IMR-90 (cell line): ENCODE data around the gene ARHGAP28. TPM values are rescaled to one million over a fixed set of nuclear protein-coding genes. Genes with fewer than 3 reads are reported as not detected.

Experiments used
- ATAC-seq: fragments of 200-7000 bp; cut with Tn5 transposase; 2 replicates; pipeline ENCODE4 v1.9.1; 2020; ENCODE audit warnings: low read depth, mild to moderate bottlenecking, moderate library complexity
- BruUV-seq: library from RNA; stranded (reverse); fragments of 400-500 nt; replicated peaks from 2 replicates; lab custom pipeline; 2021; lab: Mats Ljungman, UMichigan
- CTCF ChIA-PET: fragments of 300-600 bp; formaldehyde crosslinking; extraction: SDS; loops from one replicate; lab custom pipeline; 2021; ENCODE audit warnings: antibody characterized with exemption; lab: Yijun Ruan, JAX
- POLR2A ChIA-PET: fragments of 300-600 bp; sonication (Branson Sonifier 250); formaldehyde crosslinking; loops from one replicate; lab custom pipeline; 2022; ENCODE audit warnings: antibody characterized with exemption; ENCODE audit not compliant: unreplicated experiment; lab: Charles Lee
- DNase-seq: peaks from one replicate; pipeline ENCODE4 v3.0.0; 2013
- H2AFZ ChIP-seq: replicated peaks from 2 replicates; pipeline ENCODE3; 2013; ENCODE audit warnings: low read length, mild to moderate bottlenecking; ENCODE audit not compliant: poor library complexity
- H2AK5ac ChIP-seq: 2 replicates; pipeline ENCODE4 v1.6.1; 2013; ENCODE audit warnings: low read depth, low read length, inconsistent platforms
- H2AK9ac ChIP-seq: replicated peaks from 2 replicates; pipeline ENCODE3; 2013; ENCODE audit warnings: mild to moderate bottlenecking, low read depth, low read length, moderate library complexity; ENCODE audit not compliant: poor library complexity
- H2BK120ac ChIP-seq: 2 replicates; pipeline ENCODE4 v1.6.1; 2013; ENCODE audit warnings: low read depth, low read length, inconsistent platforms
- H2BK15ac ChIP-seq: 3 replicates; pipeline ENCODE4 v1.6.1; 2013; ENCODE audit warnings: low read depth, low read length, inconsistent platforms
- H2BK20ac ChIP-seq: 2 replicates; pipeline ENCODE4 v1.6.1; 2013; ENCODE audit warnings: low read depth, mild to moderate bottlenecking, inconsistent platforms, low read length, moderate library complexity
- H2BK5ac ChIP-seq: 2 replicates; pipeline ENCODE4 v1.6.1; 2013; ENCODE audit warnings: mild to moderate bottlenecking, low read depth, low read length, inconsistent platforms; ENCODE audit not compliant: poor library complexity, severe bottlenecking
- H3K14ac ChIP-seq: replicated peaks from 2 replicates; pipeline ENCODE4 v1.6.1; 2013; ENCODE audit warnings: low read depth, low read length, inconsistent platforms
- H3K18ac ChIP-seq: 2 replicates; pipeline ENCODE4 v1.6.1; 2013; ENCODE audit warnings: low read depth, low read length, control low read depth
- H3K23ac ChIP-seq: 2 replicates; pipeline ENCODE4 v1.6.1; 2013; ENCODE audit warnings: low read depth, low read length, inconsistent platforms
- H3K27ac ChIP-seq: 2 replicates; pipeline ENCODE4 v1.5.1; 2013; ENCODE audit warnings: mild to moderate bottlenecking, control low read depth, low read length; ENCODE audit not compliant: insufficient read depth
- H3K27me3 ChIP-seq: 2 replicates; pipeline ENCODE4 v1.6.1; 2013; ENCODE audit warnings: low read length; ENCODE audit not compliant: control insufficient read depth, insufficient read depth
- H3K36me3 ChIP-seq: 2 replicates; pipeline ENCODE4 v1.6.1; 2013; ENCODE audit warnings: low read length, mixed read lengths; ENCODE audit not compliant: control insufficient read depth, insufficient read depth
- H3K4ac ChIP-seq: 2 replicates; pipeline ENCODE4 v1.6.1; 2013; ENCODE audit warnings: low read depth, low read length, inconsistent platforms
- H3K4me1 ChIP-seq: 2 replicates; pipeline ENCODE4 v1.6.1; 2013; ENCODE audit warnings: low read length, mixed read lengths; ENCODE audit not compliant: control insufficient read depth, insufficient read depth
- H3K4me2 ChIP-seq: 2 replicates; pipeline ENCODE4 v1.6.1; 2013; ENCODE audit warnings: low read depth, mild to moderate bottlenecking, control low read depth, low read length, moderate library complexity
- H3K4me3 ChIP-seq: 2 replicates; pipeline ENCODE4 v1.5.1; 2013; ENCODE audit warnings: low read depth, mild to moderate bottlenecking, control low read depth, low read length, moderate library complexity; ENCODE audit not compliant: insufficient read depth
- H3K56ac ChIP-seq: 2 replicates; pipeline ENCODE4 v1.6.1; 2013; ENCODE audit warnings: low read length, inconsistent platforms; ENCODE audit not compliant: insufficient read depth; ENCODE audit errors: extremely low read depth
- H3K79me1 ChIP-seq, 2 experiments: 2 replicates each; pipeline ENCODE4 v1.6.1; 2013; ENCODE audit warnings: low read length in 2 of 2, inconsistent platforms in 1 of 2, low read depth in 1 of 2
- H3K9ac ChIP-seq: 2 replicates; pipeline ENCODE4 v1.6.1; 2013; ENCODE audit warnings: low read depth, low read length, control low read depth
- H3K9me1 ChIP-seq: 2 replicates; pipeline ENCODE4 v1.6.1; 2013; ENCODE audit warnings: low read length, inconsistent platforms; ENCODE audit not compliant: insufficient read depth
- H3K9me3 ChIP-seq: 2 replicates; pipeline ENCODE4 v1.6.1; 2013; ENCODE audit warnings: low read length; ENCODE audit not compliant: control insufficient read depth, insufficient read depth
- H4K20me1 ChIP-seq: 2 replicates; pipeline ENCODE4 v1.6.1; 2013; ENCODE audit warnings: low read length, inconsistent platforms; ENCODE audit not compliant: insufficient read depth
- H4K5ac ChIP-seq: 2 replicates; pipeline ENCODE4 v1.6.1; 2013; ENCODE audit warnings: mild to moderate bottlenecking, low read depth, low read length, control low read depth
- H4K8ac ChIP-seq, 2 experiments: 2 replicates each; pipeline ENCODE4 v1.6.1; 2013; ENCODE audit warnings: low read depth in 2 of 2, low read length in 2 of 2, control low read depth in 1 of 2, inconsistent platforms in 1 of 2
- H4K91ac ChIP-seq: 2 replicates; pipeline ENCODE4 v1.6.1; 2013; ENCODE audit warnings: low read depth, low read length, inconsistent platforms; ENCODE audit not compliant: insufficient read depth
- BHLHE40 ChIP-seq: fragments of 150-350 bp; IDR thresholded peaks from 2 replicates; pipeline ENCODE4 v1.6.1; 2016; ENCODE audit warnings: mild to moderate bottlenecking, low read depth, low read length
- CEBPB ChIP-seq: IDR thresholded peaks from 2 replicates; pipeline ENCODE4 v1.6.1; 2012; ENCODE audit warnings: low read depth, low read length, improper control_type of control experiment
- CTCF ChIP-seq: conservative IDR thresholded peaks from 2 replicates; pipeline ENCODE4 v1.5.1; 2012; ENCODE audit warnings: mild to moderate bottlenecking, low read depth, low read length, improper control_type of control experiment
- ELK1 ChIP-seq: fragments of 150-350 bp; IDR thresholded peaks from 2 replicates; pipeline ENCODE4 v1.6.1; 2016; ENCODE audit warnings: low read depth, mild to moderate bottlenecking, low read length, moderate library complexity, borderline replicate concordance
- MAZ ChIP-seq: IDR thresholded peaks from 2 replicates; pipeline ENCODE4 v1.6.1; 2012; ENCODE audit warnings: low read depth, mild to moderate bottlenecking, low read length, improper control_type of control experiment, moderate library complexity, borderline replicate concordance
- NFE2L2 ChIP-seq: fragments of 150-350 bp; IDR thresholded peaks from 2 replicates; pipeline ENCODE4 v1.6.1; 2016; ENCODE audit warnings: low read depth, mild to moderate bottlenecking, low read length
- POLR2A ChIP-seq: IDR thresholded peaks from 2 replicates; pipeline ENCODE4 v1.6.1; 2012; ENCODE audit warnings: mild to moderate bottlenecking, low read depth, low read length
- RAD21 ChIP-seq: IDR thresholded peaks from 2 replicates; pipeline ENCODE4 v1.6.1; 2012; ENCODE audit warnings: low read length, improper control_type of control experiment
- SMC3 ChIP-seq: fragments of 150-350 bp; IDR thresholded peaks from 2 replicates; pipeline ENCODE4 v1.6.1; 2016; ENCODE audit warnings: low read depth, mild to moderate bottlenecking, antibody characterized with exemption, low read length, moderate library complexity
- USF2 ChIP-seq: fragments of 150-350 bp; IDR thresholded peaks from 2 replicates; pipeline ENCODE4 v1.6.1; 2017; ENCODE audit warnings: mild to moderate bottlenecking, antibody characterized with exemption, low read length, low read depth
- WGBS, 2 experiments: methylation state at CpG; one replicate each; pipeline versions ENCODE4 v1.1.5 to v1.1.7; 2013; ENCODE audit warnings: missing lambda C conversion rate in 2 of 2; ENCODE audit not compliant: insufficient read length in 1 of 2; ENCODE audit errors: extremely low coverage in 2 of 2; 5-methylcytosine and 5-hydroxymethylcytosine counted together
- dilution Hi-C: fragments of 300-500 bp; cut with HindIII; formaldehyde crosslinking; loops from one replicate; pipeline ENCODE4 v1.14.3; 2018; ENCODE audit warnings: low sequenced_read_pairs; ENCODE audit not compliant: unreplicated experiment
- in situ Hi-C: fragments of 300-500 bp; cut with MboI; formaldehyde crosslinking; loops from 3 replicates; pipeline ENCODE4 v1.14.3; 2019; ENCODE audit warnings: low sequenced_read_pairs, inconsistent platforms, mixed read lengths
- intact Hi-C: fragments of 100-400 bp; cut with micrococcal nuclease; formaldehyde crosslinking; loops from 2 replicates; pipeline ENCODE4 v1.10.0; 2022
- polyA plus RNA-seq, 3 experiments: library from polyadenylated mRNA; depleted of rRNA; stranded (reverse); fragments of >200 nt; gene quantifications; 2 replicates each; pipeline ENCODE4 v1.2.3, GENCODE V29; 2012; ENCODE audit warnings: low replicate concordance in 1 of 3
- total RNA-seq: library from RNA; depleted of rRNA; stranded (reverse); fragments of >200 nt; gene quantifications from 2 replicates; pipeline ENCODE4 v1.2.3, GENCODE V29; 2012

The ARHGAP28 gene
- total and polyA plus RNA-seq, 2 of the 4 experiments (the other 2 are of a cell fraction) = 1.8 to 3.8 TPM

GRCh38 chr18:6885992-6886796 is 156.7 kb downstream of the ARHGAP28 start:
- peak overlapping the region; percentile 8; the same call in 1 of the 2 replicates for H2BK120ac ChIP-seq
- H4K91ac ChIP-seq = no peak overlapping the region
- no peaks in the 10 kb centered on the region for H3K9me3 ChIP-seq
- no peak overlapping the region for H2AK5ac ChIP-seq
- no peaks in the 10 kb centered on the region for H3K79me1 ChIP-seq
- no peaks in the 10 kb centered on the region for H3K27me3 ChIP-seq
- no peak overlapping the region for H3K9ac ChIP-seq
- H3K4ac ChIP-seq = no peak overlapping the region
- peak; percentile 83 for ATAC-seq
- peaks cover 3% of the 10 kb centered on the region for H3K4me1 ChIP-seq
- CTCF ChIA-PET = interaction anchor here (0.7 to 2.8 kb wide), 9 partner anchors 134 to 343 kb away, joined by 3 to 18 read pairs (median 3); no protein-coding TSS in a partner anchor
- no peaks in the 10 kb centered on the region for H3K9me1 ChIP-seq
- H3K23ac ChIP-seq = no peak overlapping the region; the same call in 1 of the 2 replicates
- peak; percentile 59 for DNase-seq
- no TSS peak for BruUV-seq
- dilution Hi-C loops (no loop called here), in situ Hi-C loops (loop anchor here (25.0 kb wide), 1 partner anchor 674 kb away; no protein-coding TSS in a partner anchor), intact Hi-C loops (loop anchor here (1.0 to 10.0 kb wide), 5 partner anchors 157 to 1004 kb away; partner anchors contain the start of genes ARHGAP28 and L3MBTL4)
- POLR2A ChIA-PET = no interaction called here
- H3K18ac ChIP-seq = no peak overlapping the region; the same call in 1 of the 2 replicates
- H2BK20ac ChIP-seq = 0 out of 2 replicates have a peak overlapping the region, but pooled peaks have one; percentile 1
- H3K4me3 ChIP-seq = no peak overlapping the region
- no peak overlapping the region for H3K56ac ChIP-seq
- peaks cover 28% of the 10 kb centered on the region for H3K36me3 ChIP-seq
- H2AFZ ChIP-seq = no peak overlapping the region
- no peak overlapping the region for H4K8ac ChIP-seq
- no peak overlapping the region for H3K14ac ChIP-seq
- H2BK5ac ChIP-seq = no peak overlapping the region
- WGBS, 2 experiments = no CpG with 5 or more reads among the region's 4 CpGs
- H3K4me2 ChIP-seq = no peak overlapping the region
- H4K5ac ChIP-seq = peak overlapping the region; percentile 51; the same call in 1 of the 2 replicates
- H3K27ac ChIP-seq = no peak overlapping the region; the same call in 1 of the 2 replicates
- no peak overlapping the region for H2BK15ac ChIP-seq
- H4K20me1 ChIP-seq = no peaks in the 10 kb centered on the region
- no peak overlapping the region for H2AK9ac ChIP-seq
- peak; percentile 97 for TF ChIP-seq RAD21
- peak; percentile 88 for TF ChIP-seq CTCF
- no peak for TF ChIP-seq CEBPB
- TF ChIP-seq POLR2A = 0 out of 2 replicates have a peak, but pooled peaks have one; percentile 40
- TF ChIP-seq BHLHE40 = no peak
- TF ChIP-seq MAZ = no peak
- TF ChIP-seq ELK1 = no peak
- no peak for TF ChIP-seq NFE2L2
- TF ChIP-seq USF2 = no peak
- TF ChIP-seq SMC3 = peak; percentile 92
